Measurements from ENCODE around the gene ST7.

DNA sequence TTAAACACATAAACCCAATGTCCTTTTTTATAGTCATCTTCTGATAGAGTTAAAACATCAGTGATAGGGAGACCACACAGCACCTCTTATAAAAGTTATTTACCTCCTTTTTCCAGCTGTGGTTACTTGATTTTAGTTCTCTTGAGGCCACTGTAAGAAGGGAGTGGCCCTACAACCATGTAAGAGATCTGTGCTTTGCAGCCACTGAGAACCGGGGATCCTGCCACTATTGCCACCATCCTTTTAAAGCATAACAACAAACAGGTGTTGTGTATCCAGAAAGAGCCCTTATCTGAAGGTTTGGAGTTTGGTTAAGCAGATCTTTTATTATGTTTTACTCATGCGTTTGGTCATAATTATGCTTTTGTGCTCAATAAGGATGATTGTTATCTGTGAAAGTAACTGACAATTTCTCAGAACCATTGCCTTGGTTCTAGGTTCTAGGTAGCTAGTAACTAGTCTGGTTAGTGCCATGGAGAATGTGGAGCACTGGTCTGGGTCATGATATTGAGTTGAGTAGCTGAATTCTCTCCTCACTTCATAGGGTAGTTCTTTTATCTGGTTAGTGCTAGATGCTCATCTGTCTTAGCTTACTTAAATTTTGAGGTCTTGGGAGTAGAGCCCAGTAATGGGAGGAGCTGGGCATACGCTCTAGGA lies 56.5 kb downstream of the ST7 start:
- TF ChIP-seq, protein P1, sequence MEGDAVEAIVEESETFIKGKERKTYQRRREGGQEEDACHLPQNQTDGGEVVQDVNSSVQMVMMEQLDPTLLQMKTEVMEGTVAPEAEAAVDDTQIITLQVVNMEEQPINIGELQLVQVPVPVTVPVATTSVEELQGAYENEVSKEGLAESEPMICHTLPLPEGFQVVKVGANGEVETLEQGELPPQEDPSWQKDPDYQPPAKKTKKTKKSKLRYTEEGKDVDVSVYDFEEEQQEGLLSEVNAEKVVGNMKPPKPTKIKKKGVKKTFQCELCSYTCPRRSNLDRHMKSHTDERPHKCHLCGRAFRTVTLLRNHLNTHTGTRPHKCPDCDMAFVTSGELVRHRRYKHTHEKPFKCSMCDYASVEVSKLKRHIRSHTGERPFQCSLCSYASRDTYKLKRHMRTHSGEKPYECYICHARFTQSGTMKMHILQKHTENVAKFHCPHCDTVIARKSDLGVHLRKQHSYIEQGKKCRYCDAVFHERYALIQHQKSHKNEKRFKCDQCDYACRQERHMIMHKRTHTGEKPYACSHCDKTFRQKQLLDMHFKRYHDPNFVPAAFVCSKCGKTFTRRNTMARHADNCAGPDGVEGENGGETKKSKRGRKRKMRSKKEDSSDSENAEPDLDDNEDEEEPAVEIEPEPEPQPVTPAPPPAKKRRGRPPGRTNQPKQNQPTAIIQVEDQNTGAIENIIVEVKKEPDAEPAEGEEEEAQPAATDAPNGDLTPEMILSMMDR (IDR thresholded peaks at IDR 0.05; ENCODE audit: poor library complexity): no peak
- no peak for TF ChIP-seq EZH2 (IDR thresholded peaks at IDR 0.05; ENCODE audit: borderline replicate concordance)

Measured in hepatocyte (in vitro differentiated cells).